ENCODE data around the gene RMDN3.

The RMDN3 gene

GRCh38 chr15:40739854-40740253 is 15.2 kb downstream of the RMDN3 start:
- Histone ChIP-seq H3K4me2 (ENCODE audit: low read length) (no peak overlapping the region), H3K9me2 (replicated peaks; ENCODE audit: control insufficient read depth, low read length) (no peaks in the 10 kb centered on the region), H3F3A (ENCODE audit: control insufficient read depth, insufficient read depth) (peaks cover 4% of the 10 kb centered on the region; the same call in 1 of the 2 replicates), H3K36me3 (ENCODE audit: control insufficient read depth, low read length) (peaks cover 91% of the 10 kb centered on the region), H3K27me3 (ENCODE audit: control insufficient read depth, low read length) (no peaks in the 10 kb centered on the region), H4K20me1 (ENCODE audit: control insufficient read depth, insufficient read depth, low read depth, low read length) (no peaks in the 10 kb centered on the region), H3K4me1 (ENCODE audit: control insufficient read depth, low read length) (no peaks in the 10 kb centered on the region), H3K27ac (ENCODE audit: low read depth, low read length) (no peak overlapping the region), H3K79me2 (ENCODE audit: control insufficient read depth, low read length) (no peaks in the 10 kb centered on the region), H3K4me3 (ENCODE audit: low read length) (no peak overlapping the region), H3K9me3 (ENCODE audit: control insufficient read depth, insufficient read depth, low read length) (no peaks in the 10 kb centered on the region)
- TF ChIP-seq CTCF (IDR thresholded peaks at IDR 0.05; ENCODE audit: low read depth, low read length, poor library complexity, severe bottlenecking) (no peak), EZH2phosphoT487 (IDR thresholded peaks at IDR 0.05; ENCODE audit: borderline replicate concordance, low read length) (no peak)

GRCh38 chr15:40739047-40739446 is 16.0 kb downstream of the RMDN3 start:
- Histone ChIP-seq H3F3A (ENCODE audit: control insufficient read depth, insufficient read depth) (peaks cover 4% of the 10 kb centered on the region; the same call in 1 of the 2 replicates), H3K36me3 (ENCODE audit: control insufficient read depth, low read length) (peaks cover 91% of the 10 kb centered on the region), H3K4me2 (ENCODE audit: low read length) (no peak overlapping the region), H3K27me3 (ENCODE audit: control insufficient read depth, low read length) (no peaks in the 10 kb centered on the region), H3K79me2 (ENCODE audit: control insufficient read depth, low read length) (no peaks in the 10 kb centered on the region), H4K20me1 (ENCODE audit: control insufficient read depth, insufficient read depth, low read depth, low read length) (no peaks in the 10 kb centered on the region), H3K9me3 (ENCODE audit: control insufficient read depth, insufficient read depth, low read length) (no peaks in the 10 kb centered on the region), H3K4me3 (ENCODE audit: low read length) (no peak overlapping the region), H3K27ac (ENCODE audit: low read depth, low read length) (no peak overlapping the region), H3K4me1 (ENCODE audit: control insufficient read depth, low read length) (no peaks in the 10 kb centered on the region), H3K9me2 (replicated peaks; ENCODE audit: control insufficient read depth, low read length) (no peaks in the 10 kb centered on the region)
- TF ChIP-seq EZH2phosphoT487 (IDR thresholded peaks at IDR 0.05; ENCODE audit: borderline replicate concordance, low read length) (no peak), CTCF (IDR thresholded peaks at IDR 0.05; ENCODE audit: low read depth, low read length, poor library complexity, severe bottlenecking) (no peak)

GRCh38 chr15:40737048-40737447 is 18.0 kb downstream of the RMDN3 start:
- Histone ChIP-seq H4K20me1 (ENCODE audit: control insufficient read depth, insufficient read depth, low read depth, low read length) (no peaks in the 10 kb centered on the region), H3K27ac (ENCODE audit: low read depth, low read length) (no peak overlapping the region), H3F3A (ENCODE audit: control insufficient read depth, insufficient read depth) (peaks cover 4% of the 10 kb centered on the region; the same call in 1 of the 2 replicates), H3K36me3 (ENCODE audit: control insufficient read depth, low read length) (peaks cover 88% of the 10 kb centered on the region), H3K79me2 (ENCODE audit: control insufficient read depth, low read length) (no peaks in the 10 kb centered on the region), H3K4me2 (ENCODE audit: low read length) (no peak overlapping the region), H3K9me2 (replicated peaks; ENCODE audit: control insufficient read depth, low read length) (no peaks in the 10 kb centered on the region), H3K4me1 (ENCODE audit: control insufficient read depth, low read length) (no peaks in the 10 kb centered on the region), H3K9me3 (ENCODE audit: control insufficient read depth, insufficient read depth, low read length) (no peaks in the 10 kb centered on the region), H3K27me3 (ENCODE audit: control insufficient read depth, low read length) (no peaks in the 10 kb centered on the region), H3K4me3 (ENCODE audit: low read length) (no peak overlapping the region)
- no peak for TF ChIP-seq EZH2phosphoT487 (IDR thresholded peaks at IDR 0.05; ENCODE audit: borderline replicate concordance, low read length)
- no peak for TF ChIP-seq CTCF (IDR thresholded peaks at IDR 0.05; ENCODE audit: low read depth, low read length, poor library complexity, severe bottlenecking)
